NCI-H146 treated with DMSO at 0.1 percent for 48 hours (cell line): ENCODE data around the gene NR2F1-AS1.

ENCODE experiments used
- DNase-seq: peaks from one replicate; lab custom pipeline; 2025; ENCODE audit not compliant: unreplicated experiment; lab: John Stamatoyannopoulos, UW

NR2F1-AS1 gene

DNA sequence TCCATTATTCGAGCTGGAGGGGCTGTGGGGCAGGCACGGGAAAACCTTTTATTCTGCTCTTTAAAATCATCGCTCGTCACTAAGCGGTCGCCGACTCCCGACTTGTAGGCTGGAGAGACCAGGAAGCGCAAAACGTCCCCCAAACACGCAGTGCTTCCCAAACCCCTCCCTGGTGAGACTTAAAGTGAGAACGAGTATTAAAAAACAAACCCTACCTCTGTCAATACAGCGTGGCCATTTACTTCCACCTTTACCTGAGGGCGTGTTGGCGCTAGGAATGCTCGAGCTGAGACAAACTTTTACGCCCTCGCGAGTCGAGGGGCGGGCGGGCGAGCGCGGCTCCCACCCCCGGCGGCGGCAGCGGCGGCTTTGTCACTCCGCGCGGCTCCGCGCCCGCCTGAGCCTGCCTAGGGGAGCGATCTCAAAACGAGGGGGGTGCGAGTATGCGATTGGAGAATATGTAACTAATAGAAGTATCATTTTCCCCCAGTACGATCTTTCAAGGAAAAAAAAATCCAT lies at the start of gene NR2F1-AS1:
NR2F1-AS1 (minus strand) TSS at position 293 of the 519 bp plus-strand sequence.
- no peak for DNase-seq

- DNase-seq: no peak
Measured at GRCh38 chr5:93626801-93627200, 45.8 kb upstream of the NR2F1-AS1 start.

- no peak for DNase-seq
Measured at GRCh38 chr5:93623153-93623552, 42.1 kb upstream of the NR2F1-AS1 start.

GRCh38 chr5:93622240-93622885 lies 41.3 kb upstream of the NR2F1-AS1 start:
- no peak for DNase-seq

DNA sequence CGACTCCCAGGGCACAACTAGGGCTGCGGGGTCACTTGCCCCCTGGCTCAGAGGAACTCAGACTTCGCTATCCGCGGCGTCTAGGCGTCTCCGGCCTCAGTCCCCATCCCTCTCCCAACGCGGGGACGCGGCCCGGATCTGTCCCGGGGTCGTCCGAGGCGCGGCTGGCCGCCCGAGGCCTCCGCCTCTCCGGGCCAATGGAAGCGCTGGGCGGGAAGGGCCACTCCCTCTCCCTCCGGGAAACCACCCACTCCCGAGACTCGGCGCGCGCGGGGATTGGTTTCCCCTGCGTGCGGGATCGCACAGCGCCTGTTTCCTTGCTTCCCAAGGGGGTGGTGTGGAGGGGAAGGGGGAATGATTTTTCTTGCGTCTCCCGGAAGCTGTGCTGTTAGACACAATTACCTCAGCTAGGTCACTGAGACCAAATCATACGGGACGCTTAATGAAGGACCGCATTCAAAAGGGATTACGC lies 40.3 kb upstream of the NR2F1-AS1 start:
- peak; percentile 75 for DNase-seq

DNA sequence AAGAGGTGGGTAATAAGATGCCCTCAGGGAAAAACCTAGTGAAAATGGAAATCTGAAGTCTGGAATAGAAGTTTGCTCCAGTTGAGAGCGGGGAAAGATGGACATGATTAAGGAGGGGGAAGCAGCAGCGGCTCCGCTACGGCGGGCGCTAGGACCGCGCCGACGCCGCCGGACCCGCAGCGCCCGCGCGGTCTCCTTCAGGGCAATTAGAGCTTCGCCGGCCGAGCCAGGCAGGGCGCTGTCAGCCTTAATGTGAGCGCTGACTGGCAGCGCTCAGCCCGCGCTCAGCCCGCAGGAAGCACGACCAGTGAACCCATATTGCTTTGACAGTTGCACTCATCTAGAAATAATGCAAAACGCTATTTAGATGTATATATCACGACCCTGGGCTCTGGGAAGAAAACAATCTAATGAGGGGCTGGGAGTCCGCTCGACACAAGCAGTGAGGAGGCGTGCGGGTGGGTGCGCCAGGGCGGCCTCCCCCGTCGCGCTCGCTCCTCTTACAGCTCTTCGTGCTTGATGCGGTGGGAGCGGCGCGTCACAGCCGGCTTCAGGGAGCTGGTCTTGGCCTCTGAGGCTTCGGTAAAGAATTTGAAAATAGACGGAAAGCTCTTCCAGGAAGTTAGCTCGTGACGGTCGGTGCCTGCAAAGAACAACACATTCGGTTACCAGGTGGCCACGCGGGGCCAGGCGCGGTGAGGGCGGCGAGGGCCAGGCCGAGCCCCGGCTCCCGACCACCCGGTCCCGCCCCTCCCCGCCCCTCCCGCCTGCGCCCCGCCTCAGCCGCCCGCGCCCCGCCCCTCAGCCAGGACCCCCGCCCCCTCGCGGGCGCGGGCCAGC lies 39.7 kb upstream of the NR2F1-AS1 start:
- DNase-seq: peak; percentile 63

GRCh38 chr5:93616538-93617174 lies 35.6 kb upstream of the NR2F1-AS1 start:
- DNase-seq: no peak

GRCh38 chr5:93612855-93613243 lies 31.8 kb upstream of the NR2F1-AS1 start:
- DNase-seq: no peak

- DNase-seq: no peak
Measured at GRCh38 chr5:93611976-93612854, 31.2 kb upstream of the NR2F1-AS1 start.

- no peak for DNase-seq
Measured at GRCh38 chr5:93611273-93611975, 30.4 kb upstream of the NR2F1-AS1 start.

DNA sequence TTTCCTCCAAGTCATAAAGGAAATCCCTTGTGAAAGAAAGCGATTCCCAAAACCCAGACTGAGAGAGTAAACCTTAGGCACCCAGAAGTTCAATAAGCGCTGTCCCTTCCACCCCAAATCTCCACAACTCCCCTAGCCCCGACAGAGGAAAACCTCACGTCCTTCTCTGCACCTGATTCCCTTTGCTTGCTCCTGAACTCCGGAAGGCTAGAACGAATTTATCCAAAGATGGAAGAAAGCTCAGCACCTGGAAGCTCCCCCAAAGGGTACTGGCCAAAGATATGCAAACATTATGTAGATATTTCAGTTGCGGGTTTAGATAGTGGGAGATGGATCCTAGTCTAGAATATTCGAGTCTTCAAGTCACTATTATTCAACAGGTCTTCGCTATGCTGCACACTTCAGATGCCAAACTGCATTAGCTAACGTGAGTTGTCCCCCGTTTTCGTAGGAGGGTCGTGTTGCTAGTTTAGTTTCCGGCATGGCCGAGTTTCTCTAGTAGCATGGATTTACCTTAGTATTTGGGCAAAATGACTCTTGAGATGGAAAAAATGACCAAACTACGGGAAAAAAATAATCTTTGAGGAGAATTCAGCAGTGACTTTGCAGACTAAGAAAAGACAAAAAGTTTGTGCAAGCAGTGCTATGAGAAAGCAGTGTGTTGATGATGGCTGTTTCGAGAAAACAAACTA lies 29.7 kb upstream of the NR2F1-AS1 start:
- DNase-seq: no peak

DNA sequence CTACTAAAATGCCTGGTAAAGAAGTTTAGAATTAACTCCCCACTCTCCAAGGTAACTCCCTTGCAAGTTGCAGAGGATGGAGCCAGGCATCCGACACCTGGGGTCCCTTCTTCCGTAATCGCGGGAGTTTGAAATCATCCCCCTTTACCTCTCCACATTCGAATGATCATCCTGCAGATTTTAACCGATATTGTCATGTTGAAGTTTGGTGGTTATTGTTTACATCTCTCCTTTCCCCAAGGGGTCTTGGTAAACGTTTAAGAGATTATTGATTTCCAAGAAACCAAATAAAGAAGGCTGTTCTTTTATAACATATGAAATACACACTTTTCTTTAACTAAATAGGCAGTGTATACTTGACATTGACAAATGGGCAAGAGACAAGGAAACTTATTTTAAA lies 28.7 kb upstream of the NR2F1-AS1 start:
- no peak for DNase-seq

GRCh38 chr5:93608855-93609254 lies 27.8 kb upstream of the NR2F1-AS1 start:
- DNase-seq: no peak

- DNase-seq: peak; percentile 72
Measured at GRCh38 chr5:93607367-93608258, 26.6 kb upstream of the NR2F1-AS1 start.

GRCh38 chr5:93606382-93606752 lies 25.3 kb upstream of the NR2F1-AS1 start:
- DNase-seq: no peak

DNA sequence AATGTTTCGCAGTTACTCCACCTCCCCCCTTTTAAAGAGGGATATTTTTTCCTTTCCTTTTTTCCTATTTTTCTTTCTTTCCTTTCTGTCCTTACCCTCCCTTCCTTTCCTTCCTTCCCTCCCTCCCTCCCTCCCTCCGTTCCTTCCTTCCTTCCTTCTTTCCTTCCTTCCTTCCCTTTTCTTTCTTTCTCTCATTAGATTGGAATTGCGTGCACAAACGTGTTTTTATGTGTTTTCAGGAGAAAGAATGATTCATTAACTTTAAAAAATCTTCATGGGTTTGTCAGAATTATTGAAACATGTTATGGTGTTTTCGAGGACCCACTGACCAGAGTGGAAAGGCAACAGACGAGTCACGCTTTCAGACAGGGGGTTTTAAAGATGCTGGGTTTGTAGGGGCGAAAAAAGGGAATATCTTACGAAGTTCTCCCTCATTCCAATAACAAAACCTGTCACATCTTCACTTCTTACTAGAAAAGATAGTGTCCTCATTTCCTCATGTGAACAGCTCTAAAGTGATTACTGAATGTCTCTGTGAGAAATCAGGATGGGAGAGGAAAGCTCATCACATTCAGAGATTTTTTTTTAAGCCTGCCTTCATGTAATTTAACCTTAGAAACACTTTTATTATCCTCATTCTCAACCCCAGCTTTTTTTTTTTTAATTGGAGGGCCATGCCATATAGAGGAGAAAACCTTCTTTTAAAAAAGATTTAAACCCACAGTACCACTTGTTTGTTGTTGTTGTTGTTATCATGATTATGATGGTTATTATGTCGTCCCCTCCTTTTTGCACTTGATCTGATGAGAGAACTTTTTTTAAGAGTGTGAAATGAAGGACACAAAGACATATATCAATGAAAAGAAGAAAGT lies 23.9 kb upstream of the NR2F1-AS1 start:
- no peak for DNase-seq

DNA sequence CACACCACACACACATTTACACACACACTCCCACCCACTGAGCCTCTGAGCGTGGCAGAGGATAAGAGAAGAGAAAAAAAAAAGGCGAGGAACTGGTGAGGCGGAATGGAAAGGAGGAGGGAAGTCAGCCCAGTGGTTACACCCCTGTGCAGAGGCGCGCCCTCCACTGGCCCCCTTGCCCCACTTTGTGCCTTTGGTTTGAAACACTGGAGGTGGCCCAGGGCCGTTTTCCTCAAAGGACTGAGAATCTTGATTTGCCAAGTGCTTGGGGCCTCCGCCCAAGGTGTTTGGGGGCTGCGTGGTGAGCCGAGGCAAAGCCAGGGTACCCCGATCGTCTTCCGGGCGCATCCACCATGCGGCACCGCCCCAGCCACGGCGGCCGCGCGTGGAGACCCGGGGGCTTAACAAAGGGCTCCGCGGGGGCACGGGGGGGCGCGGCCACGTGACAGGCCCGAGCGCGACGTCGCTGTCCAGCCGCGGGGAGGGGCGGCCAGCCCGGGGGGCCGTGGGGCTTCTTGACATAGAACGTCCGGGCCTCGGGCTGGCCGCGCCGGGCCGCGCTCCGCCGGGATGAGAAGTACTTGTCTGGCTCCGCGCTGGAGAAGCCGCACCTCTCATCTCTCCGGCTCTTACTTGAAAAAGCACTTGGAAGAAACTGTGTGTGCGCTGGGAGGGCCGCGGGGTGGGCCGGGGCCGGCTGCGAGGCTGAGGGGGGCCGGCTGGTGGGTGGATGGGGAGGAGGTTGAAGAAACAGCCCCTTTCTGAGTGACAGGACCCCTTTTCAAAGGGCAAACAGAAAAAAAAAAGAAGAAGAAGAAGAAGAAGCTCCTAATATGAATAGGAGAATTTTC lies 23.0 kb upstream of the NR2F1-AS1 start:
- no peak for DNase-seq
